HK-2 (cell line): ENCODE data around the gene STPG1.
"Not testable (repeated sequence)": the region's sequence is repeated elsewhere in the genome, so short reads cannot be mapped to it uniquely, and the experiment has no call there.

Experiments
- DNase-seq: peaks from one replicate; pipeline ENCODE4 v3.0.0-alpha.2; 2018; ENCODE audit not compliant: unreplicated experiment

The STPG1 gene

GRCh38 chr1:24413350-24414163, at the start of gene STPG1:
TSS of gene STPG1 (minus strand) at chr1:24413782. CDS start at chr1:24401388, 12,394 bp downstream.
- DNase-seq, result peak; percentile 89

GRCh38 chr1:24462128-24462527, 48.5 kb upstream of the STPG1 start:
- DNase-seq, result not testable (repeated sequence)

DNA sequence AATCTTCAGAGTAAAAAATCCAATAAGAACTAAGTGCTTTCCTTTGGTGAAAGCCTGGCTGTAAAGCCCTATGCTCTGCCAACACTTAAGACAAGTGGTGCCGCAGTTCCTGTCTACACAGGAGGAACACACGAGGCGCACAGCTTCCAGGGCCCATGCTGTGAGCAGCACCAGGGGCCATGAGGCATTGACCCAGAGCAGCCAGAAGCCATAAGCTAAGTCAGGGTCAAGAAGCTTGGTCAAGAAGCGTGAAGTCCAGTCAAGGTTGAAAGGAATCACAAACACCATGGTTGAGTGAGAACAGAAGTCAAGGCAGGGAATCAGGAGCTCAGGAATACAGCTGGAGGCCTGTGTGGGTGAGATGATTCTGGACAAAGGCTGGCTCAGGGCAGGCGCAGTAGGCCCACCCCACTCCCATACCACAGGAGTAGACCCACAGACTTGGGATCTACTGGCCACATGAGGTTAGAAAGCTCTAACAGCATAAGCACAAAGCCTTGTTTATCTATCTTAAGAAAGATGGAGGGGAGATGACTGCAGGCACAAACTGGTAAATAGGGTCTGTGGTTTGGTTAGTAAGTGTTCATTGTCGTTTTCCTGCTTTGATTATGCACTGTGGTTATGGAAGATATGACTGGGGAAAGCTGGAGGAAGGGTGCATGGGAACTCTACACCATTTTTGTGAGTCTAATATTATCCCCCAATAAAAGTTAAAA, 46.1 kb upstream of the STPG1 start:
- peak; percentile 66 for DNase-seq

DNA sequence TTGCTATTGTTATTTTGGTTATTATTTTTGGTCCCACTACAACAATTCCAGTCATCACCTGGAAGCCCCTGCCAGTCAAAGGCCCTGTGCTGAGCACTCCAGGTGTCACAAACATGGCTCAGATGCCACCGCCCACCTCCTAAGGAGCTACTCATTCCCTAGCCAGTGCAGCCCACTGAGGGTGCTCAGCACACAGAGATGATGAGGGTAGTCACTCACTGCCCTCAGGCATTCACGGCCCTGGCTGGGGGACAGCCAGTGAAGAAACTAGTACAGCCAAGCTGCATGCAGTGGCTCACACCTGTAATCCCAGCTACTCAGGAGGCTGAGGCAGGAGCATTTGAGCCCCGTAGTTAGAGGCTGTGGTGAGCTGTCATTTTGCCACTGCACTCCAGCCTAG, 44.3 kb upstream of the STPG1 start:
- no peak for DNase-seq

DNA sequence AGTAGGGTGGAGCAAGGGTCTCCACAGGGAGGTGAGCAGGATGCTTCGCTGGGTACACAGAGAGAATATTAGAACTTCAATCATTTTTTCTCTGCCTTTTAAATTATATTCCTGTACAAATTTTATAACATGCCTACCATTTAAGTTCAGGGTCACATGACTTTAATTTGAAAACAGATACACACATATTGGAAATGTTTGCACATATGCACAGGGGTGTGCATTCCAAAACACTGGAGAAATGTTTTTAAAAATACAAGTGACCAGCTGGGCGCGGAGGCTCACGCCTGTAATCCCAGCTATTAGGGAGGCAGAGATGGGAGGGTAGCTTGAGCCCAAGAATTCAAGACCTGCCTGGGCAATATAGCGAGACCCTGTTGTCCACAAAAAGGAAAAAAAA, 41.7 kb upstream of the STPG1 start:
- DNase-seq, result no peak

DNA sequence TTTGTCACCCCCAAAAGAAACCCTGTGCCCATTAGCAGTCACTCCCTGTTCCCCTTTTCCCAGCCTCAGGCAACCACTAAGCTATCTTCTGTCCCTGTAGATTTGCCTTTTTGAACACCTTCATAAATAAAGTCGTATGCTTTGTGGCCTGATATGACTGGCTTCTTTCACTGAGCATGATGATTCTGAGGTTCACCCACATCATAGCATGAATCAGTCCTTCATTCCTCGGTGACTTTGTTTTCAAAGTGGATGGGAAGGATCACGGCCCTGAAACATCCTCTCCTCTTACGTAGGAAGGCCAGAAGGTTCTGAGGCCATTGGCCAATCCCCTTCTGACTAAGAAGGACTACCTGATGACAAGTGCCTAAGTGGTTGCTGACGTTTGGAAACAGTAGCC, 41.1 kb upstream of the STPG1 start:
- no peak for DNase-seq

- no peak for DNase-seq
Measured at GRCh38 chr1:24452922-24453485, 39.4 kb upstream of the STPG1 start.

DNA sequence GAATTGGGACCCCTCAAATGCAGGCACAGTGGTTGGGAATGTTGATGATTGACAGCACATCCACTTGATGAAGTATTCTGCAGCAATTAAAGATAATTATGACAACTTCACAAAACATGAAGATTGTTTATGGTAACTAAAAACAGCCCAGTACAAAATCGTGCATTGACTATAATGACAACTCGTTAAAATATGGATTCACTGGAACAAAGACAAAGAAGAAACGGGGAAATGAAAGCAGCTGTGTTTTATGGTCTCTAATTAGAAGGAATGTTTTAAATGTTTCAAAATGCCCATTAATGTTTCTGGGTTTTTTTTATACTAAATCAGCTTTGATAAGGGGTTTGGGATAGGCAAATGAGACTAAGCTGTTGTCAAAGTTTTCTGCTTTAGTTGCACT, 38.2 kb upstream of the STPG1 start:
- no peak for DNase-seq

DNA sequence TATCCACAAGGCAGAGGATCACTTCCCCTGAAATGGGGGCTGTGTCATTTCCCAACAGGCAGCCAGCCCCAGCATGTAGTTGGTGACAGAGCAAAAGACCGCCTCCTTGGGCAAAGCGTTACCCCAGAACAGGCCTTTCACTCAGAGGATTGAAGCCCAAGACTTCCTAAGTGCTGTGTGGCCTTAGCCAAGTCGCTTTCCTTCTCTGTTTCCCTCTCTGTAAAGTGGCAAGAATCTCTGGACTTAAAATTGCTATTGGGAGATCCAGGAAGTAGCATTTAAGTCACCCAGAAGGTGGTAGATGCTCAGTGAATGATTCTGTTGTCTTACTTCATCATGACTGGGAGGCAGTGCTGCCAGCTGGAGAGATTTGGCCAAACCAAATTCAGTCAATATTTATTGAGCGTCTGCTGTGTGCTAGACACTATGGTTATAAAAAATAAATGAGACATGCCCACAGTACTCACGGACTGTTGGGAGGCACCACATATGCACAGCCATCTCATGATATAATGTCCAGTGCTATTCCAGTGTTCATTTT, 37.3 kb upstream of the STPG1 start:
- DNase-seq, result no peak

DNA sequence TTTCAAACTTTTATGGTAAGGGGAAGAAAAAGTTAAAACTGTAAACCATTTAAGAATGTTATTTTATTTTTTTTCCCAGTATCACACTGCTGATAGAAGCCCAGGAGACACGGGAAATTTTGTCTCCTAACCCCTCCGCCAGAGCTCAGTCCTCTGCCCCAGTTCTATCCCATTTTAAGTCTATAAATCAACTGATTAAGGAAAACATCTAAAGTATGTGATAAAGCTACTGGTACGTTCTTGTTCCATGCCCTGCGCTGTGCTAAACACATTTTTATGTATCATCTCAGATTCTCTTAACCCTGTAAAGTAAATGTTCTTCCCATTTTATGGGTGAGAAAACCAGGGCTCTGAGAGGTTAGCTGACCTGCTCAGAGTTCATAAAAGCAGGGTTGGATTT, 36.7 kb upstream of the STPG1 start:
- no peak for DNase-seq

DNA sequence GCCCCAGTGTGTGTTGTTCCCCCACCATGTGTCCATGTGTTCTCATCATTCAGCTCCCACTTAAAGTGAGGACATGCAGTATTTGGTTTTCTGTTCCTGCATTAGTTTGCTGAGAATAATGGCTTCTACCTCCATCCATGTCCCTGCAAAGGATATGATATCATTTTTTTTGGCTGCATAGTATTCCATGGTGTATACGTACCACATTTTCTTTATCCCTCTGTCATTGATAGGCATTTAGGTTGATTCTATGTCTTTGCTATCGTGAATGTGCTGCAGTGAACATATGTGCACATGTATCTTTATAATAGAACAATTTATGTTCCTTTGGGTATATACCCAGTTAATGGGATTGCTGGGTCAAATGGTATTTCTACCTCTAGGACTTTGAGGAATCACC, 32.9 kb upstream of the STPG1 start:
- DNase-seq, result not testable (repeated sequence)

GRCh38 chr1:24443241-24443656, 29.7 kb upstream of the STPG1 start:
- DNase-seq, result no peak

GRCh38 chr1:24442764-24443163, 29.2 kb upstream of the STPG1 start:
- DNase-seq, result no peak

GRCh38 chr1:24441996-24442668, 28.6 kb upstream of the STPG1 start:
- no peak for DNase-seq

DNA sequence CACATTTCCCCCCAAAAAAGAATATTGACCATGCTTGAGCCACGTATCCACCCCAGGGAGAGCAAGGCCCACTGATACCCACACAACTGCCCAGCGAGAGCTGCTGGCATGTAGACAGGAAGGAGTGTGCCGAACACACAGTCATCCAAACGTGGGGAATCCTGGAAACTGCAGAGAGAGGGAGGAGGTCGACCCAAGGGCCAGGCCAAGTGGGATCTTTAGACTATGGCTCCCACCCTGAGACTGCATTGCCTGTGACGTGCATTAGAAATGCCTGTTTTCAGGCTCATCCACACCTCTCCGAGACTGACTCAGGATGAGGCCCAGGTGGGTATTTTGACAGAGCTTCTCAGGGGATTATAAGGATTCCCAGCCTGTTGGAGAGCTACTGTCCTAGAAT, 27.9 kb upstream of the STPG1 start:
- DNase-seq, result no peak

- DNase-seq, result no peak
Measured at GRCh38 chr1:24440436-24440835, 26.9 kb upstream of the STPG1 start.

- DNase-seq, result no peak
Measured at GRCh38 chr1:24438423-24438901, 24.9 kb upstream of the STPG1 start.

DNA sequence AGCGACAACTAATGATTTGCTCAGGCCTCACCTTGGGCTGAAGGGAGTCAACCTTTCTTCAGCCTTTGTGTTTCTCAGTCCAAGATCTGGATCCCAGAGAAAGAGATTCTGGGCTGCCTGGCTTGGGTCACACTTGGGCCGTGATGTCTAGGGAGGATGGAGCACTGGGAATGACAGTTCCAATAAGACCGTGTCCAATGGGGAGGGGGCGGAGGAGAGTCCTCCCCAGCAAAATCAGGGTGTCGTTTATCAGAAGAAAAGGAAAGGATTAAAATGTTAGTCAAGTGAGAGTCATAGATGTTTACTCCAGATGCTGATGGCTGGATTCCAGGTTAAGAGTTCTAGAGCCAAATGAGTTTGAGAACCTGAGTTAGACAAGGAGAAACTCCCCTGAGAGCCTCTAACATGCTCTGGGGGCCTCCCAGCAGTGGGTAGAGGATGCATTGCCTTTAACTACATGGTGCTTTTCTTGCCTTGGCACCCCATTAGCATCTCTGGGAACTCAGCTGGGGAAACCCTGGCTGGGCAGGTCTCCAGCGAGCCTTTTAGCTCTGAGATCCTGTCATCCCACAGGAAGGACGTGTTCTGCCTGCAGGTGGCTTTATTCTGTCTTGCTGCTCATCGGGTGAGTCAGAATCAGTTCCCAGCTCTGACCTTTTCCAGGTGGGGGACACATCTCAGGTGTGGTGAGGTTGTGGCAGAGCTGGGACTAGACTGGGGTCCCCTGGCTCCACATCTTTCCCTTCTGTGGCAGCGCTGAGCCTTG, 24.2 kb upstream of the STPG1 start:
- DNase-seq, result no peak

DNA sequence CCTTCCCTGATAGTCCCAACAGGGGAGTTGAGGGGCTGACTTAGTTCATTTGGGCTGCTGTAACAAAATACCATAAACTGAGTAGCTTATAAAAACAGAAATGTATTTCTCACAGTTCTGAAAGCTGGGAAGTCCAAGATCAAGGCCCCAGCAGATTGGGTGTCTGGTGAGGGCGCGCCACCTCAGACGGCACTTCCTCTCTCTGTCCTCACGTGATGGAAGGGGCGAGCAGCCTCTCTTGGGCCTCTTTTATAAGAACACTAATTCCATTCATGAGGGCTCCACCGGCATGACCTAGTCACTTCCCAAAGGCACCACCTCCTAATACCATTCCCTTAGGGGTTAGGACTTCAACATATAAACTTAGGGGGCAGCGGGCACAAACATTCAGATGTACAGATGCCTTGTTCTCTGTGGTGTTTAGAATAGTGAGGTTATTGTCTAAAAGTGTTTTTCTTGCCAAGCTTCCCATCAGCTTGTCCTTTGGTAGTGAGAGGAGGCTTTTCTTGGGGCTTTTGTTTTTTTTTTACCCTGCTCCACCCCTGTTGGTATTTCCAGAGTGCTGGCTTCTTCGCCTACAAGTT, 22.3 kb upstream of the STPG1 start:
- no peak for DNase-seq

DNA sequence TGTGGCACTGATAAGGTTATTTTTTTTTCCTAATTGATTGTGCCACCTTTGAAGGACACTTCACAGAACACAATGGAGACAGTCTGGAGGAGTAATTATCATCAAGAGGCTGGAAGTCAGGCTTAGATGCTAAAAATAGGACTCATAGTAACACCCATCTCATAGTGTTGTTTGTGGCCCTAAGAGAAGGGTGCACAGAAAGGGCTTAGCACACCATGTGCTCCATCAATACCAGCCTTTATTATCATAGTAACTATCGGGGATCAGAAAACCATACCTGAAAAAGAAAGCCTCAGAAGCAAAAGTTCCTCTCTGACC, 13.9 kb upstream of the STPG1 start:
- no peak for DNase-seq
